HG02763 (cell line): ENCODE measurements around the gene S100A12.
"Not testable (repeated sequence)": the region's sequence is repeated elsewhere in the genome, so short reads cannot be mapped to it uniquely, and the experiment has no call there.

Source experiments
- ATAC-seq: cut with Tn5 transposase; IDR thresholded peaks from one replicate; pipeline ENCODE4 v1.9.1; 2021; ENCODE audit warnings: mild to moderate bottlenecking, moderate library complexity; ENCODE audit not compliant: unreplicated experiment

Gene S100A12

DNA sequence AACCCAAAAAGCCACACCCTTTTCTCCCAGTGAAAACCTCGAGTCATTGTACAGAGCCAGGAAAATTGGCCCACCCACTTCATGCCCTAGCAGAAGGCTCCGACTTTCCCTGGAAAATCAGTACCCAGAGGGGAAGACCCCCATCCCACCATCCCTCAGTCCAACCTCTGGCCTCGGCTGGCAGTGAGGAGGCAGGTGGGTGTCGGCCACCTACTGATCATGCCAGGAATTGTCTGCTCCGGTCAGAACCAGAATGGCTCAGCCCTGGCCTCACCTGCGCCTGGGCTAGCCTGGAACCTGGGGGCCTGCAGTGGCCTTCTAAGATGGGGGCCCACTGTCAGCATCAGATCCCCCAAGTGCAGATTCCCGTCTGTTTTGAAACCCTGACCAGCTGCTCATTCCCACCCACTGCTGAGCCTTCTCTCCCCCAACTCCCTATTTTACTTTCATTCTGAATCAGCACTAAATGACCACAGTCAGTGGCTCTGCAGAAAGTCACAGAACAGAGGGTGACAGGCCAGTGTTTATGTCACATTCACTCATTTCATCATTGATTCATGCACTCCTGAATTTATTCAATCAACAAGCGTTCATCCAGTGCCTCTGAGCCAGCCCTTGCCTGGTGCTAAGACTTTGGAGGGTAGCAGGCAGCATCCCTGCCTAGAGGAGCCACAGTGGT is 20.8 kb downstream of the S100A12 start:
- no peak for ATAC-seq

DNA sequence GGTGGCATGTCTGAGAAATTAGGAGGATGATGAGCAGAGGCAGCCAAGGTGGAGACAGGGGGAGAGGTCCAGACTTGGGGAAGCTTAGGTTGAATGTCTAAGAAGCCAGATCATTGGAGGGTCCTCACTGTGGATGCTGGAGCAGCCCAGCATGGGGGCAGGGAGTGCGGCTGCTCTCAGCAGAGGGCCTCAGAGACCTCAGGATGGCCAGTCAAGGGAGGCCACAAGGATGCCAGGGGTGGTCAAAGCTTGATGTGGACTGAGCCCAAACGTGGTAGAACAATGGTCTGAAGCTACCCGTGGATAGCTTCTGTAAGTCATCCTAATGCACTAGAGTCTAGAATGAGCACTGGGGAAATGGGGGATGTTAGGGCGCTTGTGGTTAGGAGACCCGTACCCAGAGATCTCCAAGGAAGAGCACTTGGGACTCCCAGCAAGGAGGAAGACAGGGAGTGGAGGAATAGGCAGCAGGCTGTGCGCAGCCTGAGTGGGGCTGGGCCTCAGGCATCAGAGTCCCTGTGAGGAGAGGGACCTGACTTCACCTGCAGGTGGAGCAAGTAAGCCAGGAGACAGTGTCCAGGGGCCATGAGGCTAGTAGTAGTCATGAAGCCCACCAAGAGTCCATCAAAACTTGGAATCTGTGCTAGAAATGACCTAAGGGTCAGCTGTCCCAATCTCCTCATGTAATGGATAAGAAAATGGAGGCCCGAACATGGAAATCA is 22.0 kb downstream of the S100A12 start:
- ATAC-seq: no peak

DNA sequence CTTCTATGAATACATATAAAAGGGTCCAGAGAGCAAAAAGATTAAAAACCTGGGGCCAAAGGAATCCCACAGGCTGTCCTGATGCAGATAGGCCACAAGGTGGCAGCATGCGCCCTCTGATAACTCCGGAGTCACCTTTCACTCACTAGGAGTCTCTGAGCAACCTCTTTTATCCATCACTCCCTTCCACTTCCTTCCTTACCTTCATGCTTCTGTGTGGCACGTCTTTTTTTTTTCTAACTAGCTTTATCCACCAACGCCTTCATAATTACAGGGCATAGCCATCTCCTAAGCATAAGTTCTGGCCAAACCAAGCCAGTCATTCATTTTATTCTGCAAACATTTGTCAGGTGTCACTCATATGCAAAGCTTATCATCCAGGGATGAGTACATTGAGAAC is 22.9 kb downstream of the S100A12 start:
- ATAC-seq: no peak

DNA sequence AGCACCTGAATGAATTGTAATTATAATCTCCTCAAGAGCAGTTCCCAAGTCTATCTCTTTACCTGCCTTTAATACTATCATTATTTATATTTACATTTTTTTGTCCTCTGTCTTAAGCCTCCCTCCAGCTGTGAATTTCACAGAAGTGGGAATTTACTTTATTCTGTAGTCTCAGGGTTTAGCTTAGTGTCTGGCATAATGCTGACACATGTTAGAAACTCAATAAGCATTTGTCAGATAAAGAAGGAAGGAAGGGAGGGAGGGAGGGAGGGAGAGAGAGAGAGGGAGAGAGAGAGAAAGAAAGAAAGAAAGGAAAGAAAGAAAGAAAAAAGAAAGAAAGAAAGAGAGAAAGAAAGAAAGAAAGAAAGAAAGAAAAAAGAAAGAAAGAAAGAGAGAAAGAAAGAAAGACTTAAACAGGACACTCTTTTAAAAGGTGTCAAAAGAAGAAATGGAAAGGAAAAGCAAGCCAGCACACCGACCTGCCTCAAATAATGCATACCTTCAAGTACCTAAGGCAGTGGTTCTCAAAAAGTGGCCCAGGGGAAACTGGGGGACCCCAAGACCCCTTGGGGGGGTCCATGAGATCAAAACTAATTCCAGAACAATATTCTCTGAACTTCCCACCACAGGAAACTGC is 25.0 kb downstream of the S100A12 start:
- no peak for ATAC-seq

DNA sequence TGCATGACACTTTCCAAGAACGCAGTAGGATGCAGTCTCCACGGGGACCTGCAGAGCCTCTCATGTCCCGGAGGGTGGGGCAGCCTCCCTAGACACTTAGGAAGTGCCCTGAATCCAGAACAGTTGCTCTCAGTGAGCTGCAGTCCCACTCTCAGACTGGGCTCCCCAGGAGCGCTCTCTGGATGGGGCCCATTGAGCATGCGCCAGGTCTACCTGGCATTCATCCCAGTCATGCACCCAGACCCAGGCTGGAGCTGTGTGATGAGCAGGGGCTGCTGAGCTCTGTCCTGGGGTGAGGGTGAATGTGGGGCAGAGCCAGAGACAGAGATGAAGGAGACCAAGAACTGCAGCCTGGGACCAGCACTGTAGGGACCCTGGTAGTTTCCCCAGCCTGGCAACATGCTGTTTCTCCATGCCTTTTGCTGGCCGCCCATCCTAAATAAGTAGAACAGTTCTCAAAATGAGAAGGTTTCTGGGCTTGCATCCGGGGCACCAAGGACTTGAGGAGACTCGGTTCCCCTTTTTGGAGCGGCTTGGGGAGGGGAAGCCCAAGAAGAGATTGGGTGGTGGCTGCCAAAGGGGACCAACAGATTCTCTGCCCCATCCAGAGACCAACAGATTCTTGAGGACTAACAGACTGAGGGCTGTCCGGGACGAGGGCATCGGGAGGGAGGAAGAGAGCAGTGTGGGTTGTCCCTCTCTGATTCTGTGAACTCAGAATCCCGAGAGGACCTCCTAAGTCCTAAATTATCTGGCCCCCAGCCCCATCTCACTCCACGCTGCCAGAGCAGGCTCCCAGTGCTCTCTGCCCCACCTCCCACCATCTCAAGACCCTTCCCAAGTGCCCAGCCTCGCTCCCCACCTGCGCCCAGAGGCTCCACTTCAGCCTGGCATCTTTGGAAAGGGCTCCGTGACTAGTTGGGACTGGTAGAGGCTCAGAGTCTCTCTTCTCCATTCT is 25.8 kb downstream of the S100A12 start:
- ATAC-seq: no peak

DNA sequence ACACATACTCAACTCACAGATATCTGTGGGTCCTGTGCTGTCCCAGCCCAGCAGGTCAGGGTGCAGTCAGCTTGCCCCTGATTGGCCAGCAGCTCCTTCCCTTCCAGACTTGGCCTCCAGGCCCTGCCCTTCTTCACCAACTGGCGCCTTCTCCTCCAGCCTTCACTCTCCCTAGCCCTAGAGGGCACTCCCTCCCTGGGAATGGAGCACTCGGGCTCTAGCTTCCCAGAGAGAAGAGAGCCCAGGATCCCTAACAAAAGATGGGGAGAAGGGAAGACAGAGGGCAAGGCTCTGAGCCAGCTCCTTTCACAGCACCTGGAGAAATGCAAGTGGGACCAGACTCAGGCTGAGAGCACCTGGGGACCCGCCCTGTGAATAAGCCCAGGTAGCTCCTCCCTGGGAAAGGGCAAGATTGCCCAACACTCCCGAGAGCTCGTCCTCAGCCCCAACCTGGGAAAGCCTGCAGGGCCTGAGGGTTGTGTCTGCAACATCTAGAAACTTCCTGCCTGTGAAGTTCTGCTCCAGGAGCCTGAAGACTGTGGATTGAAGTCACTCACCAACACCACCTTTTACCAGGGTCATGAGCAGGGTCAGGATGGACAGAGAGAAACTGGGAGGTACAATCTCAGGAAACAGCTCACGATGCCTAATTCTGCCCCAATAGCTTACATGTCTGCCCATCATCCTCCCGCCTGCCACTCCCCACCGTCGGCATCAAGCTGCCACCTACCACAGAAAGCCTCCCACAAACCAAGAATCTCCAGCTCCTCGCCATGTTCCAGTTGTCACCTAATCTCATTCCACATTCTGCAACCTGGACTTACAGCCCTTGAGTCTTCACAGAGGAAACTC is 26.7 kb downstream of the S100A12 start, which contains the start of gene PGLYRP4:
TSS of gene PGLYRP4 (minus strand) at position 331 of the 852 bp plus-strand sequence. CDS start 909 bp downstream, outside the sequence.
- ATAC-seq: no peak

DNA sequence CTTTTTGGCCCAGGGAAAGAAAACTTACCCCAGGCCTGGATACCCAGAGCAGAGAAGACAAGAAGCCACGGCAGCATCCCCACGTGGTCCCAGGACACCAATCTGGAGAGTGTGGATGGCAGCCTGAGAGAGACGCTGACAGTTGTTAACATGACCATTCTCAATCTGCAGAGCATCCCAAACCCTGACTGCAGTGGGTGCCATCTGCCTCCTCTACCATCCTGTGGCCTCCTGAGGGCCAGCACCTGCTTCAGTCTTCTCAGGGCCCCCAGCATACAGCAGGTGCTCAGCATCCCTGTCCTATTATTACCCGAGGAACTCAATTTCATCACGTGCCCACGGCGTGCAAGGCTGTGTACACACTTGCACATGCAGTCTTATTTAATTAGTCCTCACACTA is 27.6 kb downstream of the S100A12 start:
- no peak for ATAC-seq

DNA sequence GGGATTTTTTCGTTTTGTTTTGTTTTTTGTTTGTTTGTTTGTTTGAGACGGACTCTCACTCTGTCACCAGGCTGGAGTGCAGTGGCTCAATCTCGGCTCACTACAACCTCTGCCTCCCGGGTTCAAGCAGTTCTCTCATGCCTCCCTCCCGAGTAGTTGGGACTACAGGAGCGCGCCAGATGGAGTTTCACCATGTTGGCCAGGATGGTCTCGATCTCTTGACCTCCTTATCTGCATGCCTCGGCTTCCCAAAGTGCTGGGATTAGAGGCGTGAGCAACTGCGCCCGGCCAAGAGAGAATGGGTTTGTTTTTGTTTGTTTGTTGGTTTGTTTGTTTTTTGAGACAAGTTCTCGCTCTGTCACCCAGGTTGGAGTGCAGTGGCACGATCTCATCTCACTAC is 28.4 kb downstream of the S100A12 start:
- ATAC-seq: not testable (repeated sequence)

DNA sequence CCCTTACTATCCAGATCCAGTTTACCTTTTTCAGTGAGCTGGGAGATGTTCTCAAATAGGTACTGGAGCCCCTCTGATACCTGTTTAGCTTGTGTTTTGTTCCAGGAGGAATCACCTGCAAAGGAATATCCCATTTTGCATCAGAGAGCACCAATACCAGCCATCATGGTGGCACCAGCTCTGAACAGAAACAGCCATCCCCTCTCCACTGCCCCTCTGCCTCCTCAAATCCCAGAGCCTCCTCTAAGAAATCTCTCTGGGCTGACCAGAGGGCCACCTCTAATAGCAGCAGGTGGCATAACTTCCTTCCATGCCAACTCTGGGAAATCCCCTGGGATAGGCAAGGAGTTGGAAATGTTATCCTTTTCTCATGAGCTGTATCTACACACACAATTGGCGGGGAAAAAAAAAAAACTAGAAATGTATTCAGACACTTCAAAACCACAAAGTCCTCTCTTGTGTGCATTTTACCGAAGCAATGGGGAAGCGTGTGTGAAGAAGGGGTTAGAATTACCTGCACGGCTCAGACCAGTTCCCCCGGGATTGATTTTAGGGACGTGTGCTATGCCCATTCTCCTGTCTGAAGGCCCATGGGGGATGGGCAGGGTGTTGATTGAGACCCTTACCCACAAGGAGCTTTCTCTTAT is 29.2 kb downstream of the S100A12 start:
- ATAC-seq: no peak

DNA sequence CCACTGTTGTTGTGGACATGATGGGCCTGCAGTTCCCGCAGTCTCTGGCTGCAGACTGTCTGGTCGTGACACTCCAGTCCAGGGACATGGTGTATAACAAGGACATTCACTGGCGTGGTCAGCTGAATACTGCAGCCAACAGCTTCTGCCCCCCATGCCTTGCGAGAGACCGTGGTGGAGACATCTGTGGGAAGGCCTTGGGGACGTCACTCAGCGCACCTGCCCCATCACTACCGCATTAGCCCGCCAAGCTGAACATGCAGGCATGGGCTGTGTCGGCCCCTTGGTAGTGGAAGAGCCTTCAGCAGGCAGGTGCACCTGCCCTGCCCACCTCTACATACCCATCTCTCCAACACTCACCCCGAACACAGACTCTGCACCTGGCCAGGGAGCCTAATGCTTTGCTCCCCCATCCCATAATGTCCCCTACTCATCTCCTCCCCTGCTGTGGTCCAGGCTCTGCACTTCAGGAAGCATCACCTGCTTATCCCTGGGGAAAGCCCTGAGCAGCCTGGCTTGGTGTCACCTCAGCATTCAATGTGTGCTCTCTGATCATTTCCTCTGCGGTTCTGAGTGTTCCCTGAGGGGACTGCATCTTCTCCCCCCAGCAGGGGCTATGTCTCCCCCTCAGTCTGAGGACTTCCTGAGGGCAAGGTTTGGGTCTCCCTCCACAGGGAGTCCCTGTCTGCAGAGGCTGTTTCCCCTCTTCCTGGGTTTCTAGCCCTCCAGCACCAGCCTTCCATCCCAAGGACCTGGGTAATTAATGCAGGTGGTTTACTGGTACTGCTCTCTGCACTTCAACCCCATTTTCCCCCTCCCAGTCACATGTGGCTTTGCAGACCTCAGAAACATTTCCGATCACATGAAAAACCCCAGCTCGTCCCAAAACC is 30.0 kb downstream of the S100A12 start:
- ATAC-seq: no peak

DNA sequence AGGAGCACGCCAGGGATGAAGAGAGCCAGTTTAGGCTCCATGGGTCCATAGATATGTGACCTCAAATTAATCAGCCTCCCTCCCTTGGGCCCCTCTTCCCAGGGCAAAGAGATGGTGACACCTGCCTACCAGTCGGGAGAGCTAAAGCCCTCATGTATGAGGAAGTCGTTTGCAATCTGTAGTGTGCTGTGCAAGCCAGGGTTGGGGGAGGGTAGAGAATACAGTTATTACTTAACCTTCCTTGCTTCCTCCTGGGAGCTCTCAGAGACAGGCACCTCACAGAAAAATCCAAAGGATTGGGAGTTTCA is 30.7 kb downstream of the S100A12 start:
- no peak for ATAC-seq

DNA sequence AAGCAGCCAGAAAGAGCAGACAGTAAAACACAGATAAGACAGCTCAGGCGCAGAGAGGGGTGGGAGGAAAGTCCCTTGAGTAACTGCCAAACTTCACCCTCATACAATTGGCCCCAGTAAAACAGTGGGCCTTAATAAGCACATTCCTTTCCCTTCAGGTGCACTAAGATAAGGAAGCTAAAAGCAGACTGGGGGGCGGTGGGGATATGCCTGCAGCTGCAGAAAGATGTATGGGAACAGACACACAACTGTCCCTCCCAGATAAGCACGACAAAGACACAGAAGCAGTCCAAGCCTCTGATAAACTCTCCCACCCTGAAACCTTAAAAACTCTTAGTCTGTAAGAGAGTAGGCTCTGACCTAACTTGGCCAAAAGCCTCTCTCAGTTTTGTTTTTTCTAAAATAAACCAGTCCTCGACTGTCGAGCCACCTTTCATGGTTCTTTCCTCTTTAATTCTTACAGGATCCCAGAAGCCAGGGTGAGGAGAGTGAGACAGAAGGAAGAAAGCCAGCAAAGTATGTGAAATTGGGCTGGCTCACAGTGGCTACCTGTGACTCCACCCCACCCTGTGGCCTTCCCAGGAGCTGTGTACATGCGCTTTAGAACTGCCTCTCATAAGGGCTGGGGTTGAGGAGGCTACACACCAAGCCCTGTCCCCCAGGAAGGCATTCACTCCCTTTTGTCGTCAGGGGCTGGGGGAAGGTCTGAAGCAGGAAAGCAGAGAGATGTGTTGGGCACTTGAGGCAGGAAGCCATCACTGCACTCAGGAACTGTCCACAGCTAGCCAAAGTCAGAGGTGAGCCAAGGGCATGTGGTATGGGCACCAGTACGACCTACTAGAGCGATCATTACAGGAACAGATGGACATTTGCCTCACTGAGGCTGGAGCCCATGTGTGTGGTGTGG is 31.4 kb downstream of the S100A12 start:
- no peak for ATAC-seq

DNA sequence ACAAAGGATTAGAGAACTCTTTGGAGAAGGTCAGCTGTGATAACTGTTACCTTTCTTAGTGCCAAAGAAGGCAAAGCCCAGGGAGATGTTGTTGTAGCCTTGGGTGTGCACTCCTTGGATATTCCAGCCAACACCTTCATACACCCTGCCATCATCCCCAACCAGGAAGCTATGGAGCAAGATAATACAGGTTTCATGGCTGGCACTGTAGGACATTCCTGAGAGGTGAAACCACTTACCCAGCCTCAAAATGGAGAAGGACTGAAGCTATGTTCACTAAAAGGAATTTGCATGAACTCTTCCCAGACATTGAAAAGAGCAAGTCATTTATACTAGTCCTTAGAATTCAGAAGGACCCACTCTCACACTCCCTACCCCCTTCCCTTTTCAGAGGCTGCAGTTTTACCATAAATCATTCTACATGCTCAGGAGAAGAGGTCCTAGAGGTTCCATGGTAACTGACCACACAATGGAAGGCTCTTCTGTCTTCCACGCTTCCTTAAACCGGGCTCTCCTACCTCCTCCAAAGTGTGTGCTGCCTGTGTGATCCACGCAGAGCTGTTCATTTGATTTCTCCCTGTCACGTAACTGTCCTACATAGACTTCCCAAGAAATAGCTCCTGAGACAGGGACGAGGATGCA is 32.3 kb downstream of the S100A12 start:
- no peak for ATAC-seq

DNA sequence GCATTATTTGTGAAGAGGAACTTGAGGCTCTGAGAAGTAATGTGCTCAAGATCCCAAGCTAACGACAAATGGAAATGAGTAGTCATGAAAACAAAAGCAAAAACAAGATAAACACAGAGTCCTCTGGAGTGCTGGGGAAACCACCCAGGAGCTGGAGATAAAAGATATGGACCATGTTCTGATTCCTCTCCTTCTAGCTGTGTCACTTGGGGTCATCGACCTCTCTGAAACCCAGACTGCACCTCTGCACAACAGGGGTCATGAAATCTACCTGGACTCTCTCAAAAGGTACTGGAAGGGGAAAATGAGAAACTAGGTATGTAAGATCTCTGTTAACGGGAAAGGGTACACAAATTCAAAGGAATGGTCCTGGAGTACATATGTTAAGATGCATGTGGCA is 33.2 kb downstream of the S100A12 start:
- no peak for ATAC-seq

DNA sequence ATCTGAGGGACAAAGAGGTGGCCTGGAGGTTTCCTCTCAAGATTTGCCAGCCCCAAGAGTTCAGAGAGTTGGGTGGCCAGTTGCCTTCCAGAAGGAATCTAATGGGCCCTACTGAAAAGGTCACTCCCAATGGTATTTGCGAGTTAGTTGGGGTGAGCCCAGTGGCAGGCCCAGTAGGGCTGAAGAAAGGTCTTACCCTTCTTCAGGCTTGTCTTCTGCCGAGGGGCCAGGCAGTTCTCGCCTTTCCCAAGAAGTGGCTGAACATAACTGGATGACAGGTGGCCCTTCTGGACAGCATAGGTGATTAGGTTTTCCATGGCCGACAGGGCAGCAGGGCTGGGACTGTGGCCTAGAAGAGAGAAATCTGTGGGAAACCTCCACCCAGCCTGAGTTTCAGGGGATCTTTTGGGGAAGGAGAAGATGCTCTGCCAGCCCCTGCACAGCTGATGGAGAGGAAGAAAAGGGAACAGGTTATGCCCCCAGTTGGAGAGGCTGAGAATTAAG is 33.9 kb downstream of the S100A12 start:
- no peak for ATAC-seq

DNA sequence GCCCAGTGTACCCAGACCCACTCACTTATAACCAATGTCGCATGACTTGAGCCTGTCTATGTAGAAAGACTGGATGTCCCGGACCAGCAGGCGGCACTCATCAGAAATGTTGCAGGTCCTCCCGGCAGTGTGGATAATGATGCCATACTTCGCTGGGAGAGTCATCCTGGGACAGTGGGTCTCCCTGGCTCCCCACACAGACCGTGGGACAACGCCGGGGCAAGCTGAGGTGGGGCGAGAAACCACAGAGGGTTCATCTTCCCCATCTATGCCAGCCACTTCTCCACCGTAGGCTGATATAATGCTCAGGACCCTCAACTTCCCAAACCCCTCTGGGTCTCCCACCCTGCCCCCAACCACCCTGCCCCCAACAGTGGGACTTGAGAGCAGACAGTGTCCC is 35.1 kb downstream of the S100A12 start:
- no peak for ATAC-seq

DNA sequence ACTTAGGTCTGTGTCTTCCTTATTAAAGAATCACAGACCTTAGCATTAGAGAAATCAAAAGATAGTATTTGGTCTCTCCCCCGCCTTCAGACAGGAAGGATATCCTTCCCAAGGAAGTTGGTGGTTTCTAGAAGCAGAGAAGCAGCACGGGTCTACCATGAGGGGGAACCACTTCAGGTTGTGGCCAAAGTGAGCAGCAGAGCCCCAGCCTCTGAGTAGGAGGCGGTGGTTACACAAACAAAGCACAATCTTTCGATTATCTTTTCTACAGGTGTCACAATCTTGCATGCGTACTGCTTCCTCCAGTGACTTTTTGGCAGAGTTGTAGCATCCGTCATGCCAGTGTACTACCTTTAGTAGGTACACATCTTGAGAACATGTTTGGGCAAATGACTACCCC is 35.6 kb downstream of the S100A12 start:
- no peak for ATAC-seq
